ENCODE measurements around the gene SPCS2.

- TF ChIP-seq EP300 (IDR thresholded peaks at IDR 0.05; ENCODE audit: low read depth) (no peak), CTCF (IDR thresholded peaks at IDR 0.05) (no peak)
Measured at GRCh38 chr11:75025561-75025960, 76.5 kb downstream of the SPCS2 start.

Data from transverse colon (tissue), 3 donors.